Coronary artery (tissue), 2 donors: ENCODE measurements around the gene THTPA.
A peak's percentile ranks its signal among the peaks of the same experiment; 100 is the strongest.

Experiments
- DNase-seq: peaks from one replicate; pipeline ENCODE4 v3.0.0-alpha.2; 2017; ENCODE audit warnings: low spot score
- H3K27ac ChIP-seq, 2 donors: fragments of 200-600 bp; sonication (generic); one replicate each; pipeline ENCODE4 v1.5.1; 2016 to 2019
- H3K4me3 ChIP-seq: fragments of 200-600 bp; sonication (generic); 2 replicates; pipeline ENCODE4 v1.5.1; 2016; ENCODE audit warnings: mild to moderate bottlenecking, moderate library complexity
- CTCF ChIP-seq: fragments of 200-600 bp; sonication (generic); IDR thresholded peaks from one replicate; pipeline ENCODE4 v1.5.1; 2019; ENCODE audit warnings: antibody characterized with exemption

Gene THTPA

GRCh38 chr14:23559926-23560520 is 4.0 kb downstream of the THTPA start:
- H3K4me3 ChIP-seq, result no peak overlapping the region
- H3K27ac ChIP-seq, result no peak overlapping the region
- DNase-seq, result no peak
- no peak for TF ChIP-seq CTCF

GRCh38 chr14:23561259-23561658 is 5.2 kb downstream of the THTPA start:
- no peak overlapping the region for H3K4me3 ChIP-seq
- no peak overlapping the region for H3K27ac ChIP-seq
- DNase-seq, result no peak
- no peak for TF ChIP-seq CTCF

- no peak overlapping the region for H3K4me3 ChIP-seq
- no peak for DNase-seq
- H3K27ac ChIP-seq, result no peak overlapping the region
- TF ChIP-seq CTCF, result no peak
Observed at GRCh38 chr14:23561873-23562821, 6.1 kb downstream of the THTPA start.

GRCh38 chr14:23562822-23563472 is 6.9 kb downstream of the THTPA start:
- peak; percentile 93 for TF ChIP-seq CTCF
- Histone ChIP-seq H3K27ac (no peak overlapping the region), H3K4me3 (no peak overlapping the region)
- DNase-seq, result no peak

GRCh38 chr14:23563473-23564180 is 7.6 kb downstream of the THTPA start:
- no peak overlapping the region for H3K27ac ChIP-seq
- no peak for DNase-seq
- TF ChIP-seq CTCF, result no peak
- no peak overlapping the region for H3K4me3 ChIP-seq

- H3K4me3 ChIP-seq, result no peak overlapping the region
- H3K27ac ChIP-seq, result no peak overlapping the region
- no peak for TF ChIP-seq CTCF
- DNase-seq, result no peak
Observed at GRCh38 chr14:23564181-23564812, 8.2 kb downstream of the THTPA start.
